ENCODE results near the gene SLC38A3.
A peak's percentile ranks its signal among the peaks of the same experiment; 100 is the strongest.

SLC38A3 gene

GRCh38 chr3:50250514-50250913, 45.4 kb downstream of the SLC38A3 start:
- TF ChIP-seq POLR2A (IDR thresholded peaks at IDR 0.05; ENCODE audit: extremely low read depth, insufficient read length) (no peak), MAX (IDR thresholded peaks at IDR 0.05; ENCODE audit: low read depth, low read length) (no peak), MYC (IDR thresholded peaks at IDR 0.05; ENCODE audit: low read depth, low read length) (no peak), CTCF (IDR thresholded peaks at IDR 0.05; ENCODE audit: low read depth, low read length) (no peak)
- no peak for DNase-seq (ENCODE audit: low read depth)
- no peak overlapping the region for H3K4me3 ChIP-seq (ENCODE audit: low read depth, low read length)

- TF ChIP-seq CTCF (IDR thresholded peaks at IDR 0.05; ENCODE audit: low read depth, low read length) = no peak
- TF ChIP-seq MAX (IDR thresholded peaks at IDR 0.05; ENCODE audit: low read depth, low read length) = no peak
- TF ChIP-seq MYC (IDR thresholded peaks at IDR 0.05; ENCODE audit: low read depth, low read length) = no peak
- no peak for TF ChIP-seq POLR2A (IDR thresholded peaks at IDR 0.05; ENCODE audit: extremely low read depth, insufficient read length)
- no peak overlapping the region for H3K4me3 ChIP-seq (ENCODE audit: low read depth, low read length)
- no peak for DNase-seq (ENCODE audit: low read depth)
Observed at GRCh38 chr3:50251220-50251619, 46.1 kb downstream of the SLC38A3 start.

- DNase-seq (ENCODE audit: low read depth) = peak; percentile 54
- no peak overlapping the region for H3K4me3 ChIP-seq (ENCODE audit: low read depth, low read length)
- no peak for TF ChIP-seq MYC (IDR thresholded peaks at IDR 0.05; ENCODE audit: low read depth, low read length)
- TF ChIP-seq MAX (IDR thresholded peaks at IDR 0.05; ENCODE audit: low read depth, low read length) = no peak
- no peak for TF ChIP-seq POLR2A (IDR thresholded peaks at IDR 0.05; ENCODE audit: extremely low read depth, insufficient read length)
- no peak for TF ChIP-seq CTCF (IDR thresholded peaks at IDR 0.05; ENCODE audit: low read depth, low read length)
Observed at GRCh38 chr3:50254577-50255250, 49.6 kb downstream of the SLC38A3 start.

GRCh38 chr3:50255251-50255615, 50.2 kb downstream of the SLC38A3 start:
- TF ChIP-seq MAX (IDR thresholded peaks at IDR 0.05; ENCODE audit: low read depth, low read length) = no peak
- TF ChIP-seq MYC (IDR thresholded peaks at IDR 0.05; ENCODE audit: low read depth, low read length) = no peak
- no peak for TF ChIP-seq POLR2A (IDR thresholded peaks at IDR 0.05; ENCODE audit: extremely low read depth, insufficient read length)
- no peak for DNase-seq (ENCODE audit: low read depth)
- H3K4me3 ChIP-seq (ENCODE audit: low read depth, low read length) = no peak overlapping the region

GRCh38 chr3:50256978-50257890, 52.2 kb downstream of the SLC38A3 start:
- TF ChIP-seq CTCF (IDR thresholded peaks at IDR 0.05; ENCODE audit: low read depth, low read length) = peak; percentile 71
- no peak for TF ChIP-seq POLR2A (IDR thresholded peaks at IDR 0.05; ENCODE audit: extremely low read depth, insufficient read length)
- 0 out of 2 replicates have a peak, but pooled peaks have one; percentile 19 for TF ChIP-seq MYC (IDR thresholded peaks at IDR 0.05; ENCODE audit: low read depth, low read length)
- TF ChIP-seq MAX (IDR thresholded peaks at IDR 0.05; ENCODE audit: low read depth, low read length) = peak; percentile 20; the same call in 1 of the 2 replicates

More at GRCh38 chr3:50256978-50257890, 52.2 kb downstream of the SLC38A3 start:
- peak; percentile 62 for DNase-seq (ENCODE audit: low read depth)
- no peak overlapping the region for H3K4me3 ChIP-seq (ENCODE audit: low read depth, low read length)

All from NB4 (cell line).